ENCODE results near the gene MAGI2. TPM values are rescaled to one million over a fixed set of nuclear protein-coding genes. Genes with fewer than 3 reads are reported as not detected.

The MAGI2 gene
- total RNA-seq (ENCODE audit: unreplicated experiment), result 64.2 TPM
- long read RNA-seq, full-length matches to known transcripts, result 4 of 7 reads
- long read RNA-seq, partial matches to known transcripts, result 0 of 7 reads
- long read RNA-seq, other reads (novel, unspliced or antisense), result 3 of 7 reads

GRCh38 chr7:79453558-79454360 lies at the start of gene MAGI2:
TSS of gene MAGI2 (minus strand) at chr7:79453667. CDS start at chr7:79453320, 347 bp downstream.
- peak within 1 kb of the TSS; percentile 95 for H3K4me3 Mint-ChIP-seq (ENCODE audit: unreplicated experiment)
- peaks cover 25% of the 10 kb centered on the region for H3K27me3 Mint-ChIP-seq (ENCODE audit: unreplicated experiment)
- no peak within 1 kb of the TSS for H3K27ac Mint-ChIP-seq (ENCODE audit: unreplicated experiment)
- peaks cover 4% of the 10 kb centered on the region for H3K4me1 Mint-ChIP-seq (ENCODE audit: low read depth, unreplicated experiment)
- peak; percentile 70 for DNase-seq
- H3K9me3 Mint-ChIP-seq (ENCODE audit: unreplicated experiment), result peaks cover 3% of the 10 kb centered on the region
- no peaks in the 10 kb centered on the region for H3K36me3 Mint-ChIP-seq (ENCODE audit: unreplicated experiment)
- no peak for TF ChIP-seq CTCF (IDR thresholded peaks at IDR 0.05; ENCODE audit: partially characterized antibody, unreplicated experiment)

GRCh38 chr7:79502151-79502550 lies 48.7 kb upstream of the MAGI2 start:
- no peak for TF ChIP-seq CTCF (IDR thresholded peaks at IDR 0.05; ENCODE audit: partially characterized antibody, unreplicated experiment)
- DNase-seq, result no peak
- no peaks in the 10 kb centered on the region for H3K27me3 Mint-ChIP-seq (ENCODE audit: unreplicated experiment)
- H3K9me3 Mint-ChIP-seq (ENCODE audit: unreplicated experiment), result no peaks in the 10 kb centered on the region
- H3K4me3 Mint-ChIP-seq (ENCODE audit: unreplicated experiment), result no peak overlapping the region
- no peak overlapping the region for H3K27ac Mint-ChIP-seq (ENCODE audit: unreplicated experiment)
- H3K36me3 Mint-ChIP-seq (ENCODE audit: unreplicated experiment), result no peaks in the 10 kb centered on the region
- no peaks in the 10 kb centered on the region for H3K4me1 Mint-ChIP-seq (ENCODE audit: low read depth, unreplicated experiment)

- no peaks in the 10 kb centered on the region for H3K27me3 Mint-ChIP-seq (ENCODE audit: unreplicated experiment)
- DNase-seq, result no peak
- H3K4me3 Mint-ChIP-seq (ENCODE audit: unreplicated experiment), result no peak overlapping the region
- no peaks in the 10 kb centered on the region for H3K9me3 Mint-ChIP-seq (ENCODE audit: unreplicated experiment)
- no peak for TF ChIP-seq CTCF (IDR thresholded peaks at IDR 0.05; ENCODE audit: partially characterized antibody, unreplicated experiment)
- H3K36me3 Mint-ChIP-seq (ENCODE audit: unreplicated experiment), result no peaks in the 10 kb centered on the region
- no peak overlapping the region for H3K27ac Mint-ChIP-seq (ENCODE audit: unreplicated experiment)
- no peaks in the 10 kb centered on the region for H3K4me1 Mint-ChIP-seq (ENCODE audit: low read depth, unreplicated experiment)
Observed at GRCh38 chr7:79500759-79501158, 47.3 kb upstream of the MAGI2 start.

GRCh38 chr7:79497728-79498127 lies 44.3 kb upstream of the MAGI2 start:
- Mint-ChIP-seq H3K27me3 (ENCODE audit: unreplicated experiment) (no peaks in the 10 kb centered on the region), H3K27ac (ENCODE audit: unreplicated experiment) (no peak overlapping the region)

More at GRCh38 chr7:79497728-79498127, 44.3 kb upstream of the MAGI2 start:
- Mint-ChIP-seq H3K4me1 (ENCODE audit: low read depth, unreplicated experiment) (no peaks in the 10 kb centered on the region), H3K36me3 (ENCODE audit: unreplicated experiment) (no peaks in the 10 kb centered on the region), H3K9me3 (ENCODE audit: unreplicated experiment) (no peaks in the 10 kb centered on the region), H3K4me3 (ENCODE audit: unreplicated experiment) (no peak overlapping the region)
- no peak for DNase-seq
- TF ChIP-seq CTCF (IDR thresholded peaks at IDR 0.05; ENCODE audit: partially characterized antibody, unreplicated experiment), result no peak

All from glutamatergic neuron (in vitro differentiated cells).